HCT116 (cell line): ENCODE measurements around the gene PJA1. TPM values are rescaled to one million over a fixed set of nuclear protein-coding genes. Genes with fewer than 3 reads are reported as not detected.

Experiments used
- ATAC-seq: fragments of 200-7000 bp; cut with Tn5 transposase; 2 replicates; pipeline ENCODE4 v1.9.1; 2020; ENCODE audit warnings: mild to moderate bottlenecking, moderate library complexity
- BruUV-seq: library from RNA; stranded (reverse); fragments of 400-500 nt; replicated peaks from 2 replicates; lab custom pipeline; 2021; lab: Mats Ljungman, UMichigan
- CTCF ChIA-PET: fragments of 300-600 bp; sonication (Branson Sonifier 250); formaldehyde crosslinking; loops from one replicate; lab custom pipeline; 2021; ENCODE audit warnings: antibody characterized with exemption; lab: Charles Lee
- POLR2A ChIA-PET: fragments of 300-600, 350-600 bp; sonication (Branson Sonifier 250); formaldehyde crosslinking; loops from one replicate; lab custom pipeline; 2021; ENCODE audit warnings: antibody characterized with exemption; lab: Charles Lee
- RAD21 ChIA-PET, 2 experiments: fragments of 300-600 bp; sonication (Branson Sonifier 250); formaldehyde crosslinking; loops; one replicate each; lab custom pipeline; 2023; ENCODE audit warnings: low total read pairs in 2 of 2; ENCODE audit not compliant: uncharacterized antibody in 2 of 2, unreplicated experiment in 2 of 2, low non-redundant PET in 1 of 2; lab: Charles Lee
- DNase-seq: peaks from one replicate; pipeline ENCODE4 v3.0.0-alpha.2; 2010; ENCODE audit warnings: low read depth, low spot score
- H2AFZ ChIP-seq: fragments of 200-600 bp; shearing (Covaris generic), sonication (generic); 2 replicates; pipeline ENCODE4 v1.6.1; 2017; ENCODE audit warnings: low read depth, mixed run types, mixed read lengths, antibody characterized with exemption, low read length; ENCODE audit not compliant: poor library complexity, severe bottlenecking
- H3K27ac ChIP-seq: 2 replicates; pipeline ENCODE4 v1.5.1; 2012; ENCODE audit warnings: low read depth, low read length
- H3K27me3 ChIP-seq: fragments of 200-600 bp; sonication (generic); 2 replicates; pipeline ENCODE4 v1.6.1; 2016; ENCODE audit warnings: mixed run types, low read length, mixed read lengths; ENCODE audit not compliant: insufficient read depth
- H3K36me3 ChIP-seq, 2 experiments: fragments of 200-500 bp in 1 of 2; fragments of 200-600 bp in 1 of 2; sonication (Bioruptor generic) in 1 of 2; sonication (generic) in 1 of 2; 2 replicates each; pipeline versions ENCODE4 v1.5.1 to v1.6.1; 2014 to 2016; ENCODE audit warnings: low read length in 2 of 2, inconsistent platforms in 1 of 2, mixed read lengths in 1 of 2, mixed run types in 1 of 2; ENCODE audit not compliant: insufficient read depth in 2 of 2, control insufficient read depth in 1 of 2
- H3K4me1 ChIP-seq, 2 experiments: fragments of 200-600 bp in 1 of 2; sonication (generic) in 1 of 2; 2 replicates each; pipeline versions ENCODE4 v1.5.1 to v1.6.1; 2012 to 2017; ENCODE audit warnings: low read length in 2 of 2, inconsistent platforms in 1 of 2, mild to moderate bottlenecking in 1 of 2, mixed read lengths in 1 of 2, mixed run types in 1 of 2, moderate library complexity in 1 of 2; ENCODE audit not compliant: insufficient read depth in 2 of 2, control insufficient read depth in 1 of 2
- H3K4me2 ChIP-seq: fragments of 200-600 bp; sonication (generic); 2 replicates; pipeline ENCODE4 v1.6.1; 2017; ENCODE audit warnings: mixed run types, low read length, mixed read lengths
- H3K4me3 ChIP-seq, 2 experiments: fragments of 200-600 bp in 1 of 2; sonication (generic) in 1 of 2; replicated peaks in 1 of 2; 2 replicates each; pipeline ENCODE4 v1.5.1; 2011 to 2016; ENCODE audit warnings: low read length in 2 of 2, control low read depth in 1 of 2, low read depth in 1 of 2, mild to moderate bottlenecking in 1 of 2, mixed read lengths in 1 of 2, mixed run types in 1 of 2
- H3K79me2 ChIP-seq: fragments of 200-600 bp; sonication (generic); 2 replicates; pipeline ENCODE4 v1.6.1; 2017; ENCODE audit warnings: mild to moderate bottlenecking, mixed run types, low read length, moderate library complexity, mixed read lengths; ENCODE audit not compliant: insufficient read depth
- H3K9ac ChIP-seq: fragments of 200-600 bp; sonication (generic); 2 replicates; pipeline ENCODE4 v1.6.1; 2016; ENCODE audit warnings: low read length, mixed read lengths
- H3K9me2 ChIP-seq: fragments of 200-600 bp; sonication (generic), shearing (Covaris generic); 2 replicates; pipeline ENCODE4 v1.6.1; 2017; ENCODE audit warnings: mixed run types, mild to moderate bottlenecking, moderate library complexity; ENCODE audit not compliant: insufficient read depth
- H3K9me3 ChIP-seq, 2 experiments: fragments of 200-500 bp in 1 of 2; fragments of 200-600 bp in 1 of 2; sonication (Bioruptor generic) in 1 of 2; sonication (generic) in 1 of 2; 2 replicates each; pipeline ENCODE4 v1.6.1; 2014 to 2017; ENCODE audit warnings: low read length in 2 of 2, mixed read lengths in 2 of 2, inconsistent platforms in 1 of 2, low read depth in 1 of 2, mild to moderate bottlenecking in 1 of 2, mixed run types in 1 of 2, moderate library complexity in 1 of 2; ENCODE audit not compliant: control insufficient read depth in 1 of 2, insufficient read depth in 1 of 2
- H4K20me1 ChIP-seq: fragments of 200-600 bp; sonication (generic), shearing (Covaris generic); 2 replicates; pipeline ENCODE4 v1.6.1; 2017; ENCODE audit warnings: mixed run types, mild to moderate bottlenecking, moderate library complexity; ENCODE audit not compliant: insufficient read depth
- ELF1 ChIP-seq: IDR thresholded peaks from 2 replicates; pipeline ENCODE4 v1.6.1; 2012; ENCODE audit warnings: low read depth, borderline replicate concordance
- EZH2 ChIP-seq: fragments of 200-600 bp; sonication (generic); IDR thresholded peaks from 2 replicates; pipeline ENCODE4 v1.6.1; 2017; ENCODE audit warnings: antibody characterized with exemption, mixed run types
- FOSL1 ChIP-seq: IDR thresholded peaks from 2 replicates; pipeline ENCODE4 v1.6.1; 2012; ENCODE audit warnings: low read depth
- JUND ChIP-seq: IDR thresholded peaks from 2 replicates; pipeline ENCODE4 v1.6.1; 2012
- POLR2A ChIP-seq: IDR thresholded peaks from 2 replicates; pipeline ENCODE4 v1.7.0; 2011; ENCODE audit warnings: borderline replicate concordance; ENCODE audit not compliant: insufficient read depth, insufficient read length; ENCODE audit errors: extremely low read depth
- RAD21 ChIP-seq: IDR thresholded peaks from 2 replicates; pipeline ENCODE4 v1.6.1; 2012; ENCODE audit warnings: low read depth, mild to moderate bottlenecking
- REST ChIP-seq: IDR thresholded peaks from 2 replicates; pipeline ENCODE4 v1.6.1; 2012; ENCODE audit warnings: low read depth
- SIN3A ChIP-seq: IDR thresholded peaks from 2 replicates; pipeline ENCODE4 v1.6.1; 2012; ENCODE audit warnings: low read depth
- SP1 ChIP-seq: IDR thresholded peaks from 2 replicates; pipeline ENCODE4 v1.6.1; 2012; ENCODE audit warnings: low read depth
- SRF ChIP-seq: IDR thresholded peaks from 2 replicates; pipeline ENCODE4 v1.6.1; 2012; ENCODE audit warnings: low read depth
- TCF7L2 ChIP-seq: IDR thresholded peaks from 2 replicates; pipeline ENCODE4 v1.7.0; 2011; ENCODE audit warnings: borderline replicate concordance, inconsistent platforms; ENCODE audit not compliant: insufficient read depth, insufficient read length; ENCODE audit errors: extremely low read depth
- YY1 ChIP-seq: IDR thresholded peaks from 2 replicates; pipeline ENCODE4 v1.6.1; 2011; ENCODE audit warnings: low read length, low read depth, moderate library complexity, mild to moderate bottlenecking; ENCODE audit not compliant: insufficient replicate concordance; ENCODE audit errors: extremely low read depth
- ZBTB33 ChIP-seq: IDR thresholded peaks from 2 replicates; pipeline ENCODE4 v1.6.1; 2011; ENCODE audit warnings: mild to moderate bottlenecking, low read length, moderate library complexity; ENCODE audit not compliant: insufficient replicate concordance; ENCODE audit errors: extremely low read depth
- ZFX ChIP-seq: fragments of 450-650 bp; IDR thresholded peaks from 2 replicates; pipeline ENCODE4 v1.6.1; 2017
- ZNF274 ChIP-seq: fragments of 200-500 bp; sonication (Bioruptor generic); IDR thresholded peaks from 2 replicates; pipeline ENCODE4 v1.6.1; 2014; ENCODE audit warnings: mild to moderate bottlenecking, low read depth, low read length, inconsistent platforms
- intact Hi-C: fragments of 100-400 bp; cut with micrococcal nuclease; formaldehyde crosslinking; loops from 2 replicates; pipeline ENCODE4 v1.10.0; 2022
- total RNA-seq: library from RNA; stranded (reverse); gene quantifications from one replicate; pipeline ENCODE4 v1.2.1, GENCODE V29; 2021; ENCODE audit not compliant: unreplicated experiment
- TF ChIP-seq, protein P1 (sequence below): IDR thresholded peaks from 2 replicates; pipeline ENCODE4 v1.6.1; 2012
- TF ChIP-seq, protein P2 (sequence below): IDR thresholded peaks from 2 replicates; pipeline ENCODE4 v1.6.1; 2012
- TF ChIP-seq, protein P3 (sequence below), 3 experiments: fragments of 200-600 bp in 1 of 3; sonication (generic) in 1 of 3; IDR thresholded peaks in 2 of 3; conservative IDR thresholded peaks in 1 of 3; 2 replicates each; pipeline ENCODE4 v1.5.1; 2012 to 2017; ENCODE audit warnings: low read depth in 2 of 3, low read length in 2 of 3, antibody characterized with exemption in 1 of 3, borderline replicate concordance in 1 of 3, control low read depth in 1 of 3, mild to moderate bottlenecking in 1 of 3, mixed read lengths in 1 of 3, mixed run types in 1 of 3, moderate library complexity in 1 of 3; ENCODE audit not compliant: insufficient read depth in 1 of 3

Gene PJA1
- total RNA-seq, 1 experiment from 2014 or later: 15.7 TPM

DNA sequence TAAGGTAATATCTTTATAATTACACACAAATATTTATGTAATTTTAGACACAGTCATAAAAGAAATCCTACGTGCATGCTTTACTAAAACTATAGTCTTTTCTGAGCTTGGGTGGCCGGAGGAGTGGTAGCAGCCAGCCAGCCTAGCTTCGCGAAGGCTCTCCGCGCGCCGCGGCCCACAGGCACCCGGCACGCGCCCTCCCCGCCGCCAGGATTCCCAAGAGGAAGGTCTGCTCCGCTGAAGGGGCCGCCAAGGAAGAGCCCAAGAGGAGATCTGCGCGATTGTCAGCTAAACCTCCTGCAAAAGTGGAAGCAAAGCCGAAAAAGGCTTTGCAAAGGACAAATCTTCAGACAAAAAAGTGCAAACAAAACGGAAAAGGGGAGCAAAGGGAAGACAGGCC, 8.7 kb upstream of the PJA1 start (continued):
- TF ChIP-seq JUND (no peak), ZFX (no peak), SIN3A (no peak)

DNA sequence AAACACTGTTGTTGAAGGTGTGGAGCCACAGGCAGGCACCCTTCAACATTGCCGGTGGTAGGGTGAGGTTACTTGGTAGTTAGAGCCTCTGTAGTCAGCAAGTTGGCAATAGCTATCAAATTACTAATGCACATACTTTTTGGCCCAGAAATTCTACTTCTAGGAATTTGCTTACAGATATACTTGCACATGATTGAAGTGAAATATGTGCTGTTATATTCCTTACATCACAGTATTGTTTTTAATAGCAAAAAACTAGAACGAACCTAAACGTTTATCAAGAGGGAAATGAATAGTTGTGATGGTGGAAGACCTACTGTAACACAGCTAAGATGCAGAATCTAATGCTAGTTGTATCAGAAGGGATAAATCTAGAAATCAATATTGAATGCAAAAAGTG, 7.7 kb upstream of the PJA1 start:
- no peaks in the 10 kb centered on the region for H3K79me2 ChIP-seq
- no peak overlapping the region for H3K4me3 ChIP-seq
- no peak overlapping the region for H3K27ac ChIP-seq
- RAD21 ChIA-PET: no interaction called here
- no peaks in the 10 kb centered on the region for H3K36me3 ChIP-seq
- no peak overlapping the region for H3K9ac ChIP-seq
- TF ChIP-seq JUND (no peak), ZBTB33 (no peak), SIN3A (no peak), SRF (no peak), TCF7L2 (no peak), ELF1 (no peak), YY1 (no peak), POLR2A (no peak), SP1 (no peak), ZFX (no peak), ZNF274 (no peak), EZH2 (no peak), RAD21 (no peak), REST (no peak), FOSL1 (no peak)
- TF ChIP-seq, protein P1, sequence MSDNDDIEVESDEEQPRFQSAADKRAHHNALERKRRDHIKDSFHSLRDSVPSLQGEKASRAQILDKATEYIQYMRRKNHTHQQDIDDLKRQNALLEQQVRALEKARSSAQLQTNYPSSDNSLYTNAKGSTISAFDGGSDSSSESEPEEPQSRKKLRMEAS: no peak
- TF ChIP-seq, protein P2, sequence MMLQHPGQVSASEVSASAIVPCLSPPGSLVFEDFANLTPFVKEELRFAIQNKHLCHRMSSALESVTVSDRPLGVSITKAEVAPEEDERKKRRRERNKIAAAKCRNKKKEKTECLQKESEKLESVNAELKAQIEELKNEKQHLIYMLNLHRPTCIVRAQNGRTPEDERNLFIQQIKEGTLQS: no peak
- TF ChIP-seq, protein P3, sequence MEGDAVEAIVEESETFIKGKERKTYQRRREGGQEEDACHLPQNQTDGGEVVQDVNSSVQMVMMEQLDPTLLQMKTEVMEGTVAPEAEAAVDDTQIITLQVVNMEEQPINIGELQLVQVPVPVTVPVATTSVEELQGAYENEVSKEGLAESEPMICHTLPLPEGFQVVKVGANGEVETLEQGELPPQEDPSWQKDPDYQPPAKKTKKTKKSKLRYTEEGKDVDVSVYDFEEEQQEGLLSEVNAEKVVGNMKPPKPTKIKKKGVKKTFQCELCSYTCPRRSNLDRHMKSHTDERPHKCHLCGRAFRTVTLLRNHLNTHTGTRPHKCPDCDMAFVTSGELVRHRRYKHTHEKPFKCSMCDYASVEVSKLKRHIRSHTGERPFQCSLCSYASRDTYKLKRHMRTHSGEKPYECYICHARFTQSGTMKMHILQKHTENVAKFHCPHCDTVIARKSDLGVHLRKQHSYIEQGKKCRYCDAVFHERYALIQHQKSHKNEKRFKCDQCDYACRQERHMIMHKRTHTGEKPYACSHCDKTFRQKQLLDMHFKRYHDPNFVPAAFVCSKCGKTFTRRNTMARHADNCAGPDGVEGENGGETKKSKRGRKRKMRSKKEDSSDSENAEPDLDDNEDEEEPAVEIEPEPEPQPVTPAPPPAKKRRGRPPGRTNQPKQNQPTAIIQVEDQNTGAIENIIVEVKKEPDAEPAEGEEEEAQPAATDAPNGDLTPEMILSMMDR (IDR thresholded peaks at IDR 0.05 in 2 of 3, conservative IDR thresholded peaks at IDR 0.05 in 1 of 3; ENCODE audit: borderline replicate concordance in 1 of 3, insufficient read depth in 1 of 3, low read depth in 2 of 3, low read length in 2 of 3): no peak
- TF ChIP-seq, all 23 proteins: peak for 0
- Histone ChIP-seq H3K4me1 (no peaks in the 10 kb centered on the region), H3K4me2 (no peak overlapping the region), H3K9me2 (no peaks in the 10 kb centered on the region), H3K9me3 (no peaks in the 10 kb centered on the region), H3K27me3 (no peaks in the 10 kb centered on the region), H2AFZ (no peak overlapping the region), H4K20me1 (no peaks in the 10 kb centered on the region)
- ChIA-PET CTCF (no interaction called here), POLR2A (no interaction called here)
- BruUV-seq: no TSS peak
- ATAC-seq: no peak
- intact Hi-C loops: no loop called here
- no peak for DNase-seq
